RPMI7951 (cell line): ENCODE data around the gene PDE7B. TPM values are rescaled to one million over a fixed set of nuclear protein-coding genes. Genes with fewer than 3 reads are reported as not detected.
A peak's percentile ranks its signal among the peaks of the same experiment; 100 is the strongest.

Experiments
- DNase-seq: peaks from one replicate; pipeline ENCODE4 v3.0.0-alpha.2; 2012; ENCODE audit warnings: low read depth
- total RNA-seq: library from RNA; depleted of rRNA; stranded (reverse); fragments of >200 nt; shearing (Covaris generic); gene quantifications from 2 replicates; pipeline ENCODE4 v1.2.3, GENCODE V29; 2014

PDE7B gene
- total RNA-seq, 1 experiment from 2014 or later = 4.9 TPM

GRCh38 chr6:136067731-136068341, 216.3 kb downstream of the PDE7B start:
- DNase-seq = peak; percentile 54

GRCh38 chr6:136069119-136069518, 217.6 kb downstream of the PDE7B start:
- DNase-seq = peak; percentile 48

DNA sequence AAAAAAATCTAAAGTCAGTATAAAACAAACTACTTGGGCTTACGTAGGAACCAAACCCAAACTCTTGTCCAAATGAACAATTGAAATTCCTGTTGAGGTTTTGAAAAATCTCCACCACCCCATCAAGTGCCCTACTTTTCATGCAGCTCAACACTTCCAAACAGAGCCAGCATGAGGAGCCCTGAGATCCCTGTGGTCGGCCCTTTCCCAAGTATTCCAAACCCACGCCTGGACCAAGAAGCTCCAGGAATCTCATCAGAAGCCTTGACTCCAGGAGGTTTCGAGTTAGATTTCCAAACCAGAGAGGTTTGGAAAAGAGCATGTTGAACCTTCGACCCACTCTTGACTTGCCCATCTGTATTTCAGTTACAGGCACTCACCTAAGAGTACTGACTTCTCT, 219.3 kb downstream of the PDE7B start:
- no peak for DNase-seq

- DNase-seq = no peak
Measured at GRCh38 chr6:136072691-136073090, 221.2 kb downstream of the PDE7B start.

DNA sequence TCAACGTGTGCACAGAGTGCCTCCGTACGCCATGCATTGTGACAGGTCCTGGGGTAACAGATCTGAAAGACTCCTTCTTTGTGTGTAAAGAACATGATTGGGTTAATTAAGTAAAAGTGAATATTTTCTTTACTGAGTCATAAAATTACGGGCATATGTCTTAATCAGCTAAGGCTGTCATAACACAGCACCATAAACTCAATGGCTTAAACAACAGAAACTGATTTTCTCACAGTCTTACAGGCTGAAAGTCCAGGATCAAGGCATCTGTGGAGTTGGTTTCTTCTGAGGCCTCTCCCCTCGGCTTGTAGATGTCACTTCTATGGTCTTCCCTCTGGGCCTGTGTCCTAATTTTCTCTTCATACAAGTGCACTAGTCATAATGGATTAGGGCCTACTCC, 221.7 kb downstream of the PDE7B start:
- DNase-seq = peak; percentile 13

- no peak for DNase-seq
Measured at GRCh38 chr6:136076496-136076895, 225.0 kb downstream of the PDE7B start.

DNA sequence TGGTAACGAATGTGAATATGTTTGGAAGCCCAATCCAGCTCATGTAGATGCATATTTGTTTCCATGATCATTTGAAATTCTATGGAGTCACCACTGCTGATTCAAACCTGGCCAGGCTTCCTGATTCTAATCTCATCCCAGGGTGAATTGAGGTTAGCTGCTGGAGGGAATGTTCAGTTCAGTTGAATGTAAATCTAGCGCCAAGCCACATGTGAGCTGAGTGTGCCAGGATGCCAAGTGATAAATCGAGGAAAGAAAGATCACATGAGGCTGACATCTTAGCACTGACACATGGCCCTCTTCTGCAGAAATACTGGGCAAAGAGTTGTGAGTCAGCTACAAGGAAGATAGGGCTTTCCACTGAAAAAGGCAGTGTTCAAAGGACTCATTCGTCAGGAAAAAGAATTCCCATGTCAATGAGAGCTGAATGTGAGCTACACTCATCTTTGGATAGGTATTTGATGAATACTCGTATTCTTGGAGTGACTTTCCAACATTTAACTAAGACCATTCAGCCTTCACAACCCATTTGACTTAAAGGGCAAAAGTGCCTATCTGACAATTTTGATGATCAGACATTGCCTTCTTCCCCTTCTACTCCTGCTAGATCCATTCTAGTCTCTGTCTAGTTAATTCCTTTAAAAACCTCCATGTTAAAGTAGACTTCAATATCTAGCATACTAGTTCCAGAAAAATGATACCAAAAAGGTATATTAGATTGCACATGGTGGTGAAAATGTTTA, 226.5 kb downstream of the PDE7B start:
- DNase-seq = peak; percentile 96

GRCh38 chr6:136079701-136080565, 228.4 kb downstream of the PDE7B start:
- no peak for DNase-seq

DNA sequence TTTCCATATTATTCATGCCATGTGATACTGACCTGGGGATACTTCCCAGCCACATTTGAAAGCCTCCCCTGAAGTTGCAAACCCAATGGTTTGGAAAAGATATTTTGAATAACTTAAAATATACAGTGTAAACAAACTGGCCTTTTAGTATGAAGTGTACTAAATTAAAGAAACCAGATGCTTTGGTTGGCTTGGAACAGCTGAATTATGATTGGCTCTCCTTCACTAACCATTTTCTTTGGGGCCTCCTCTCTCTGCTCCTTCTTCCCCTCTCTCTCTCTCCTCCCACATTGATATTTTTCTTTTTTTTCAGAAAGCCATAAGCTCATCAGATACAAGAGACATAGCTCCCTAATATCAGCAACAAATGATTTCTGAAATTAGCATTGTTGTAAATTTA, 232.0 kb downstream of the PDE7B start:
- DNase-seq = no peak

GRCh38 chr6:136084403-136084802, 232.9 kb downstream of the PDE7B start:
- no peak for DNase-seq

- peak; percentile 19 for DNase-seq
Measured at GRCh38 chr6:136085370-136086115, 234.0 kb downstream of the PDE7B start.

DNA sequence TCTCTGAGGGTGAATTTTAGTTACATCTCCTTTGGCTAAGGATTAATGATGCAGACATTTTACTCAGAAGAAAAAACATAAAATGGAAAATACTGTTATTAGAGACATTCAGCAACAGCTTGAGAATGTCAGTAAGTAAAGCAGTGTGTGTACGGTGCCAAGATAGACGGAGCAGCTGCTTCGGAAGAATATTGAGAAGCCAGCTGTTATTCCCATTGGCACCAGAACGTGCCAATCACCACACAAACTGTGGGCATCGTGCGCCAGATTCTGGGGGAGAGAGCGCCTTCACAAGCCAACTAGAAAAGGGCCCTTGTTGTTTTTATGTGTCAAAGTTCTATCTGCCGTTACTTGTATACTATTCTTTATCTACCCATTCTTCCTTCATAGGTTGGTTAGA, 235.2 kb downstream of the PDE7B start:
- no peak for DNase-seq

GRCh38 chr6:136087986-136088385, 236.5 kb downstream of the PDE7B start:
- DNase-seq = no peak

DNA sequence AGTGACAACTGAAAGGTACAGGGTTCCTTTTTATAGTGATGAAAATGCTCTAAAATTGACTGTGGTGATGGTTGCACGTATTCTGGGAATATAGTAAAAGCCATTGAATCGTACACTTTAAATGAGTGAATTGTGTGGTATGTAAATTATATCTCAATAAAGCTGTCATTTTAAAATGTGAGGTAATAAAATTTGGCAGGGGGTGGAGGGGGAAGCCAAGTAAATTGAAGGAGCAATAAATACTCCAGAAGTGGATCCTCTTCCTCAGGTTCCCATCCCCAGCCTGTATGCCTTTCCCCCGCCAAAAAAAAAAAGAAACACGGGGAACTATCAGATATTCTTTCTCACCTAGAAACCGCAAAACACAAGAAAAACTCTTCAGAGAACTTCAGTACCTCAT, 237.2 kb downstream of the PDE7B start:
- DNase-seq = no peak

DNA sequence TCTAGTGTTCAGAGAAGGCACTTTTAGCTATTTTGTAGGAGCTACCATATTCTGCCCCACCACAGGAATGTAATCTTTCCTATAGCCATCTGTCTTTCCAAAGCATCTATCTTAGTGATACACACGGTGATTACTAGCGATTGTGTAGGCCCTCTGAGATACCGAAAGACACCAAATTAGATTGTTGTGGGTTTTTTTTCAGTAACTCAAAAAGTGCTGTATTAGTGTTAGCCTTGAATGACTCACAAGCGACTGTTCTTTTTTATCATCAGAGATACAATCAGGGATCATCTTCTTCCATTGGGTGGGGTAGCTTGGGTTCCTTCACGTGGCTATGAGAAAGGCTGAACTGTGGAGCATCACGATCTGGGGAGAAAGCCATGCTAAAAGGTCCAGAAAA, 238.4 kb downstream of the PDE7B start:
- peak; percentile 35 for DNase-seq

DNA sequence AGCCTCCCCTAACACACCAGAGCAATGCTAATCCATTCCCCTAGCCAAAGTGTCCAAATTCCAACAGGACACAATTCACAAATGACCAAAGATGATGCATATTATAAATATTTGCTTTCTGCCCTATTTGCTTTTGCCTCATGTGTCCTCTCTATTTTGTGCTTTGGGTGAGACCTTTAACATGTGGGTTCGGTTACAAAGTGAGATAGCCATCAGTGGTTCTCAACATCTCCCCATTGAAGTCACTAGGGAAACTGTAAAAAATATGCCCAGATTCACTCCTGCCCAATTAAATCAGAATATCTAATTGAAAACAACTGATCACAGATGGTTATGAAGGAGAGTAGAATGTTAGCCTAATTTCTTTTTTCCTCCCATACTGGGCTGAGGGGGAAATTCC, 239.4 kb downstream of the PDE7B start:
- DNase-seq = peak; percentile 22

- no peak for DNase-seq
Measured at GRCh38 chr6:136092897-136093296, 241.4 kb downstream of the PDE7B start.

- DNase-seq = no peak
Measured at GRCh38 chr6:136093835-136094234, 242.3 kb downstream of the PDE7B start.

DNA sequence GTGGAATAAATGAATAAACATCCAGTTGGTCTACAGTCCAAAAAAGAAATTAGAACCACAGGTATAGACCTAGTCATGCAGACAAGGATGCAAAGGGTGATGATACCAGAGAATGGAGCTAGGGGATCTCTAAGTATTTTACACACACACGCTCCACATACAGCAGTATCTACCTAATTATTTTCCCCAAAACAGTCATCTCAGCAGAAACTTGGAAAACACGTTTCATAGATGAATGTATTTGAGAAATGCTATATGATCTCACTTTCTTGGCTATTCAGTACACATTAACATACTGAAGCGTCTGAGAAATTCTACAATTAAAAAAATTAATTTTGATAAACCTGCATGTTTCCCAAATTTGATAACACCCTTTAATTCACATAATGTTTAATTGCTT, 243.3 kb downstream of the PDE7B start:
- no peak for DNase-seq

GRCh38 chr6:136095986-136096385, 244.5 kb downstream of the PDE7B start:
- no peak for DNase-seq

GRCh38 chr6:136102991-136103688, 251.6 kb downstream of the PDE7B start:
- no peak for DNase-seq
